Neural cell (in vitro differentiated cells): ENCODE data around the gene CEP120. TPM values are rescaled to one million over a fixed set of nuclear protein-coding genes. Genes with fewer than 3 reads are reported as not detected.

Experiments
- H2AFZ ChIP-seq: fragments of 200-600, 300-800 bp; sonication (generic), shearing (Covaris generic); 2 replicates; pipeline ENCODE4 v1.6.0; 2014; ENCODE audit warnings: low read depth, mild to moderate bottlenecking, antibody characterized with exemption, low read length, moderate library complexity
- H3F3A ChIP-seq: fragments of 200-600 bp; shearing (Covaris generic); 2 replicates; pipeline ENCODE4 v1.6.1; 2016; ENCODE audit warnings: mild to moderate bottlenecking, moderate library complexity, mixed read lengths, antibody characterized with exemption, low read length; ENCODE audit not compliant: insufficient read depth, poor library complexity, severe bottlenecking
- H3K27ac ChIP-seq: fragments of 200-600, 300-800 bp; sonication (generic), shearing (Covaris generic); 2 replicates; pipeline ENCODE4 v1.5.1; 2014; ENCODE audit warnings: mild to moderate bottlenecking, low read length, moderate library complexity
- H3K27me3 ChIP-seq: fragments of 300-800, 200-600 bp; sonication (generic), shearing (Covaris generic); 2 replicates; pipeline ENCODE4 v1.6.0; 2014; ENCODE audit warnings: mild to moderate bottlenecking, low read depth, low read length, moderate library complexity; ENCODE audit not compliant: insufficient read depth
- H3K36me3 ChIP-seq: fragments of 300-800, 200-600 bp; sonication (generic), shearing (Covaris generic); 2 replicates; pipeline ENCODE4 v1.5.1; 2014; ENCODE audit warnings: mild to moderate bottlenecking, antibody characterized with exemption, low read length, moderate library complexity; ENCODE audit not compliant: insufficient read depth
- H3K4me2 ChIP-seq: fragments of 300-800, 200-600 bp; sonication (generic), shearing (Covaris generic); 2 replicates; pipeline ENCODE4 v1.6.0; 2014; ENCODE audit warnings: mild to moderate bottlenecking, low read length
- H3K4me3 ChIP-seq: fragments of 300-800, 200-600 bp; sonication (generic), shearing (Covaris generic); 2 replicates; pipeline ENCODE4 v1.5.1; 2014; ENCODE audit warnings: mild to moderate bottlenecking, low read length, moderate library complexity
- H3K79me2 ChIP-seq: fragments of 200-600 bp; shearing (Covaris generic); replicated peaks from 2 replicates; pipeline ENCODE4 v1.6.0; 2014; ENCODE audit warnings: mild to moderate bottlenecking, low read length, moderate library complexity; ENCODE audit not compliant: insufficient read depth
- H3K9ac ChIP-seq: fragments of 300-800, 200-600 bp; sonication (generic), shearing (Covaris generic); 2 replicates; pipeline ENCODE4 v1.6.1; 2016; ENCODE audit warnings: mild to moderate bottlenecking, low read length, mixed read lengths
- H3K9me2 ChIP-seq: fragments of 200-600 bp; shearing (Covaris generic); 2 replicates; pipeline ENCODE4 v1.6.1; 2016; ENCODE audit warnings: mild to moderate bottlenecking, low read length, mixed read lengths; ENCODE audit not compliant: insufficient read depth
- H3K9me3 ChIP-seq: fragments of 200-600, 300-800 bp; sonication (generic), shearing (Covaris generic); 2 replicates; pipeline ENCODE4 v1.6.1; 2016; ENCODE audit warnings: mild to moderate bottlenecking, mixed run types, low read length, moderate library complexity, mixed read lengths
- H4K20me1 ChIP-seq: fragments of 200-600 bp; shearing (Covaris generic); 2 replicates; pipeline ENCODE4 v1.6.1; 2016; ENCODE audit warnings: mild to moderate bottlenecking, mixed run types; ENCODE audit not compliant: insufficient read depth
- CTCF ChIP-seq: fragments of 450-650 bp; IDR thresholded peaks from 2 replicates; pipeline ENCODE4 v1.5.1; 2014; ENCODE audit warnings: antibody characterized with exemption, mild to moderate bottlenecking, moderate library complexity; ENCODE audit not compliant: poor library complexity, severe bottlenecking
- EP300 ChIP-seq: fragments of 450-650 bp; conservative IDR thresholded peaks from 2 replicates; pipeline ENCODE4 v1.6.1; 2014; ENCODE audit warnings: antibody characterized with exemption, mild to moderate bottlenecking, moderate library complexity; ENCODE audit not compliant: poor library complexity, severe bottlenecking
- EZH2 ChIP-seq: fragments of 200-600, 300-800 bp; shearing (Covaris generic), sonication (generic); IDR thresholded peaks from 2 replicates; pipeline ENCODE4 v1.6.1; 2014; ENCODE audit warnings: antibody characterized with exemption, low read length, borderline replicate concordance, mild to moderate bottlenecking; ENCODE audit not compliant: insufficient read depth, poor library complexity, severe bottlenecking
- MXI1 ChIP-seq: fragments of 450-650 bp; conservative IDR thresholded peaks from 2 replicates; pipeline ENCODE4 v1.6.1; 2014; ENCODE audit warnings: antibody characterized with exemption, mild to moderate bottlenecking; ENCODE audit not compliant: poor library complexity, severe bottlenecking
- POLR2AphosphoS5 ChIP-seq: IDR thresholded peaks from 2 replicates; pipeline ENCODE4 v1.6.1; 2012
- RAD21 ChIP-seq: fragments of 450-650 bp; conservative IDR thresholded peaks from 2 replicates; pipeline ENCODE4 v1.6.1; 2014; ENCODE audit warnings: antibody characterized with exemption, mild to moderate bottlenecking, moderate library complexity
- REST ChIP-seq: IDR thresholded peaks from 2 replicates; pipeline ENCODE4 v1.6.1; 2012; ENCODE audit warnings: borderline replicate concordance
- SMC3 ChIP-seq: fragments of 450-650 bp; conservative IDR thresholded peaks from 2 replicates; pipeline ENCODE4 v1.6.1; 2014; ENCODE audit warnings: antibody characterized with exemption, mild to moderate bottlenecking, moderate library complexity; ENCODE audit not compliant: poor library complexity
- TAF1 ChIP-seq: IDR thresholded peaks from 2 replicates; pipeline ENCODE4 v1.6.1; 2012; ENCODE audit warnings: low read depth
- polyA plus RNA-seq: library from polyadenylated mRNA; depleted of rRNA; stranded (reverse); fragments of >200 nt; gene quantifications from 2 replicates; pipeline ENCODE4 v1.2.3, GENCODE V29; 2014

CEP120 gene
- polyA plus RNA-seq, 1 donor from 2014 or later, result 33.2 TPM

- Histone ChIP-seq H2AFZ (no peak overlapping the region), H3K9ac (no peak overlapping the region), H3K27ac (no peak overlapping the region), H3K79me2 (no peaks in the 10 kb centered on the region), H4K20me1 (no peaks in the 10 kb centered on the region), H3K9me3 (no peaks in the 10 kb centered on the region), H3K4me3 (no peak overlapping the region), H3K4me2 (no peak overlapping the region), H3F3A (no peaks in the 10 kb centered on the region), H3K9me2 (no peaks in the 10 kb centered on the region), H3K27me3 (no peaks in the 10 kb centered on the region), H3K36me3 (no peaks in the 10 kb centered on the region)
- TF ChIP-seq REST, result no peak
- TF ChIP-seq EP300, result no peak
- TF ChIP-seq CTCF, result no peak
- no peak for TF ChIP-seq EZH2
- TF ChIP-seq RAD21, result no peak
- no peak for TF ChIP-seq POLR2AphosphoS5
Observed at GRCh38 chr5:123351240-123351639, 72.0 kb downstream of the CEP120 start.

- TF ChIP-seq CTCF (no peak), REST (no peak), EP300 (no peak), POLR2AphosphoS5 (no peak), RAD21 (no peak), TAF1 (no peak), MXI1 (no peak), SMC3 (no peak), EZH2 (no peak)
- no peak overlapping the region for H3K9ac ChIP-seq
- H4K20me1 ChIP-seq, result no peaks in the 10 kb centered on the region
- no peaks in the 10 kb centered on the region for H3K27me3 ChIP-seq
- no peak overlapping the region for H3K27ac ChIP-seq
- H3K4me2 ChIP-seq, result no peak overlapping the region
- H3K9me3 ChIP-seq, result no peaks in the 10 kb centered on the region
- H3K9me2 ChIP-seq, result no peaks in the 10 kb centered on the region
- H3K79me2 ChIP-seq, result no peaks in the 10 kb centered on the region
- no peaks in the 10 kb centered on the region for H3K36me3 ChIP-seq
- H2AFZ ChIP-seq, result no peak overlapping the region
- H3K4me3 ChIP-seq, result no peak overlapping the region
- no peaks in the 10 kb centered on the region for H3F3A ChIP-seq
Observed at GRCh38 chr5:123350742-123351141, 72.5 kb downstream of the CEP120 start.
